ENCODE data around the gene DOCK1.

DOCK1 gene

DNA sequence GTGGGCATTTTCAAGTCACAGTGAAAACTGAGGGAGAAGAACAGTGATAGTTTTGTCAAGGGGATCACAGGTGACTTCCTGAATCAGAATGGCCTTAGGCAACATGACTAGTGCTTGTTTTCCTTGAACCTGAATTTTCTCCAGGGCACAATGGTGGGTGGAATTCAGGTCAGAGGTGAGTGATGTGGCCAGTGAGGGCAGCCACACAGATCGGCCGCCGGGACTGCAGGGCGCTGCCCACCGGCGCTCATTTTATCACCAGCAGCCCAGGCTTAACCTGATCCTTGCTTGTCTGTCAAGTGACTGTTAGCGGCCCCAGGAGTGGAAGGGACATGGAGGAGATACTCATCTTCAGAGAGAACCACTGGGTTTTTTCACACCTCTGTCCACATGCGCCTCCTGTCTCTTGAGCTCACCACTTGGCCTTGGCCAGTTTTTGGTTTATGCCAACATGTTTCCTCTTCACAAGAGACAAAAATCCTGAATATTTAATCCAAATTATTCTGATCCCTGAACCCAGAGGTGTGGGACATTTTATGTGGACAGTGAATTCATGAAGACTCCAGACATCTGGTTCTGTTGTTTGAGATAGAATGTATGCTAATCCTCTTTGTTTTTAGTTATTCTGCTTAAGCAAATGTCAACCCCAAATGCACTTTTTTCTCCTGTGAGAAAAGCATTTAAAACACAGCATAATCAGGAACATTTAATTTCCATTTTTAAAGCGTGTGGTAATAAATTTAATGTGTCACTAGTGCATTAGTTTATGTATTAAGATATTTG, 108.7 kb downstream of the DOCK1 start:
- Histone ChIP-seq H3K23ac (ENCODE audit: low read length) (no peak overlapping the region), H2BK5ac (ENCODE audit: low read length) (no peak overlapping the region), H3K18ac (ENCODE audit: low read length) (no peak overlapping the region), H3K4me2 (ENCODE audit: low read length) (no peak overlapping the region), H2BK15ac (replicated peaks; ENCODE audit: low read depth) (no peak overlapping the region), H3K36me3 (ENCODE audit: control insufficient read depth, insufficient read depth, low read length) (no peaks in the 10 kb centered on the region), H3K4me3 (ENCODE audit: low read length) (no peak overlapping the region), H3K4ac (ENCODE audit: low read depth, low read length) (no peak overlapping the region), H4K5ac (ENCODE audit: low read length) (no peak overlapping the region), H3K56ac (ENCODE audit: low read length) (no peak overlapping the region), H4K8ac (ENCODE audit: low read depth, low read length) (no peak overlapping the region), H3K27ac (ENCODE audit: low read depth, low read length) (no peak overlapping the region), H2AK5ac (ENCODE audit: low read length) (no peak overlapping the region), H3K9ac (ENCODE audit: low read length) (no peak overlapping the region), H3K4me1 (ENCODE audit: control insufficient read depth, low read depth, low read length) (peaks cover 2% of the 10 kb centered on the region), H3K79me1 (ENCODE audit: low read length) (peaks cover 2% of the 10 kb centered on the region), H2BK120ac (ENCODE audit: low read depth, low read length) (no peak overlapping the region), H3K27me3 (ENCODE audit: insufficient read depth, low read length, poor library complexity) (no peaks in the 10 kb centered on the region), H3K79me2 (ENCODE audit: control insufficient read depth, insufficient read depth, low read length) (no peaks in the 10 kb centered on the region)
- peak; percentile 40 for DNase-seq
- WGBS (ENCODE audit: extremely low coverage, insufficient coverage, low lambda C conversion rate): 100% methylated on average over 1 of the region's 9 CpGs

DNA sequence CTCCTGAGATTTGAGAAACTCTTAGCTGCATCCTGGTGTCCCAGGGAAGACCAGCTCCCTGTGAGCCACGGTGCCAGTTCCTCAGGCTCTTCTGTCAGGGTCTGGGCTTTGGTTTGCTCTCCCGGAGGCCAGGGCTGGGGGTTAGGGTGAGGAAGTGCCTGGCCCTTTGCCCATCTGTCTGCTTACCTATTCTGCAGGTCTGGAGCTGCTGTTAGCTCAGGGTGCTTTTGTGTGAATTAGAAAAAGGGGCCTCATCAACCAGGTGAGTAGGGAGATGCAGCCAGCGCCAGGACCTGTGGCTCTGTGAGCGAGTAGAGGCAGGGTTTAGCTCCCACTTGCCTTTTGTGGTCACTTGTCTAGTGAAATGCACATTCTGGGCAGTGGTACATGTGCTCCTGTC, 109.4 kb downstream of the DOCK1 start:
- Histone ChIP-seq H3K4me1 (ENCODE audit: control insufficient read depth, low read depth, low read length) (peaks cover 2% of the 10 kb centered on the region), H3K18ac (ENCODE audit: low read length) (no peak overlapping the region), H2BK5ac (ENCODE audit: low read length) (no peak overlapping the region), H3K79me1 (ENCODE audit: low read length) (peaks cover 2% of the 10 kb centered on the region), H4K5ac (ENCODE audit: low read length) (no peak overlapping the region), H3K4me3 (ENCODE audit: low read length) (no peak overlapping the region), H3K4ac (ENCODE audit: low read depth, low read length) (no peak overlapping the region), H3K27me3 (ENCODE audit: insufficient read depth, low read length, poor library complexity) (no peaks in the 10 kb centered on the region), H3K79me2 (ENCODE audit: control insufficient read depth, insufficient read depth, low read length) (no peaks in the 10 kb centered on the region), H3K23ac (ENCODE audit: low read length) (no peak overlapping the region), H3K36me3 (ENCODE audit: control insufficient read depth, insufficient read depth, low read length) (no peaks in the 10 kb centered on the region), H2AK5ac (ENCODE audit: low read length) (no peak overlapping the region), H3K56ac (ENCODE audit: low read length) (no peak overlapping the region), H4K8ac (ENCODE audit: low read depth, low read length) (no peak overlapping the region), H3K27ac (ENCODE audit: low read depth, low read length) (no peak overlapping the region), H3K4me2 (ENCODE audit: low read length) (no peak overlapping the region), H2BK15ac (replicated peaks; ENCODE audit: low read depth) (no peak overlapping the region), H2BK120ac (ENCODE audit: low read depth, low read length) (no peak overlapping the region), H3K9ac (ENCODE audit: low read length) (no peak overlapping the region)
- DNase-seq: no peak
- no CpG with 5 or more reads among the region's 4 CpGs for WGBS (ENCODE audit: extremely low coverage, insufficient coverage, low lambda C conversion rate)

GRCh38 chr10:127015373-127015772, 110.1 kb downstream of the DOCK1 start:
- H3K23ac ChIP-seq (ENCODE audit: low read length): no peak overlapping the region
- no peak overlapping the region for H3K4me3 ChIP-seq (ENCODE audit: low read length)
- no peak overlapping the region for H2BK120ac ChIP-seq (ENCODE audit: low read depth, low read length)
- WGBS (ENCODE audit: extremely low coverage, insufficient coverage, low lambda C conversion rate): no CpG with 5 or more reads among the region's 12 CpGs
- no peak overlapping the region for H3K4me2 ChIP-seq (ENCODE audit: low read length)
- peaks cover 2% of the 10 kb centered on the region for H3K4me1 ChIP-seq (ENCODE audit: control insufficient read depth, low read depth, low read length)
- H3K79me1 ChIP-seq (ENCODE audit: low read length): peaks cover 2% of the 10 kb centered on the region
- H3K9ac ChIP-seq (ENCODE audit: low read length): no peak overlapping the region
- H3K4ac ChIP-seq (ENCODE audit: low read depth, low read length): no peak overlapping the region
- no peak overlapping the region for H4K8ac ChIP-seq (ENCODE audit: low read depth, low read length)
- H3K56ac ChIP-seq (ENCODE audit: low read length): no peak overlapping the region
- H2BK5ac ChIP-seq (ENCODE audit: low read length): no peak overlapping the region
- H2AK5ac ChIP-seq (ENCODE audit: low read length): no peak overlapping the region
- no peak overlapping the region for H3K27ac ChIP-seq (ENCODE audit: low read depth, low read length)
- no peak for DNase-seq
- no peaks in the 10 kb centered on the region for H3K36me3 ChIP-seq (ENCODE audit: control insufficient read depth, insufficient read depth, low read length)
- no peak overlapping the region for H3K18ac ChIP-seq (ENCODE audit: low read length)
- H3K79me2 ChIP-seq (ENCODE audit: control insufficient read depth, insufficient read depth, low read length): no peaks in the 10 kb centered on the region
- no peak overlapping the region for H2BK15ac ChIP-seq (replicated peaks; ENCODE audit: low read depth)
- no peaks in the 10 kb centered on the region for H3K27me3 ChIP-seq (ENCODE audit: insufficient read depth, low read length, poor library complexity)
- H4K5ac ChIP-seq (ENCODE audit: low read length): no peak overlapping the region

- no peak overlapping the region for H3K4me2 ChIP-seq (ENCODE audit: low read length)
- H3K9ac ChIP-seq (ENCODE audit: low read length): no peak overlapping the region
- no peak overlapping the region for H3K27ac ChIP-seq (ENCODE audit: low read depth, low read length)
- no peak overlapping the region for H4K5ac ChIP-seq (ENCODE audit: low read length)
- H3K79me2 ChIP-seq (ENCODE audit: control insufficient read depth, insufficient read depth, low read length): no peaks in the 10 kb centered on the region
- H3K56ac ChIP-seq (ENCODE audit: low read length): no peak overlapping the region
- H3K4ac ChIP-seq (ENCODE audit: low read depth, low read length): no peak overlapping the region
- H2AK5ac ChIP-seq (ENCODE audit: low read length): no peak overlapping the region
- H4K8ac ChIP-seq (ENCODE audit: low read depth, low read length): no peak overlapping the region
- H3K36me3 ChIP-seq (ENCODE audit: control insufficient read depth, insufficient read depth, low read length): no peaks in the 10 kb centered on the region
- no peaks in the 10 kb centered on the region for H3K27me3 ChIP-seq (ENCODE audit: insufficient read depth, low read length, poor library complexity)
- H3K18ac ChIP-seq (ENCODE audit: low read length): no peak overlapping the region
- peaks cover 2% of the 10 kb centered on the region for H3K4me1 ChIP-seq (ENCODE audit: control insufficient read depth, low read depth, low read length)
- DNase-seq: no peak
- H3K79me1 ChIP-seq (ENCODE audit: low read length): peaks cover 1% of the 10 kb centered on the region
- H2BK15ac ChIP-seq (replicated peaks; ENCODE audit: low read depth): no peak overlapping the region
- no peak overlapping the region for H2BK5ac ChIP-seq (ENCODE audit: low read length)
- WGBS (ENCODE audit: extremely low coverage, insufficient coverage, low lambda C conversion rate): no CpG with 5 or more reads among the region's 11 CpGs
- H3K23ac ChIP-seq (ENCODE audit: low read length): no peak overlapping the region
- no peak overlapping the region for H3K4me3 ChIP-seq (ENCODE audit: low read length)
- H2BK120ac ChIP-seq (ENCODE audit: low read depth, low read length): no peak overlapping the region
Measured at GRCh38 chr10:127016331-127016730, 111.1 kb downstream of the DOCK1 start.

- H3K9ac ChIP-seq (ENCODE audit: low read length): no peak overlapping the region
- no peaks in the 10 kb centered on the region for H3K36me3 ChIP-seq (ENCODE audit: control insufficient read depth, insufficient read depth, low read length)
- H3K4me1 ChIP-seq (ENCODE audit: control insufficient read depth, low read depth, low read length): no peaks in the 10 kb centered on the region
- H2BK5ac ChIP-seq (ENCODE audit: low read length): no peak overlapping the region
- H3K4ac ChIP-seq (ENCODE audit: low read depth, low read length): no peak overlapping the region
- H3K27me3 ChIP-seq (ENCODE audit: insufficient read depth, low read length, poor library complexity): no peaks in the 10 kb centered on the region
- H3K4me2 ChIP-seq (ENCODE audit: low read length): no peak overlapping the region
- H3K56ac ChIP-seq (ENCODE audit: low read length): no peak overlapping the region
- no peak overlapping the region for H3K4me3 ChIP-seq (ENCODE audit: low read length)
- H4K5ac ChIP-seq (ENCODE audit: low read length): no peak overlapping the region
- no peak overlapping the region for H2BK120ac ChIP-seq (ENCODE audit: low read depth, low read length)
- no peaks in the 10 kb centered on the region for H3K79me1 ChIP-seq (ENCODE audit: low read length)
- no peak overlapping the region for H3K27ac ChIP-seq (ENCODE audit: low read depth, low read length)
- H2BK15ac ChIP-seq (replicated peaks; ENCODE audit: low read depth): no peak overlapping the region
- no peak overlapping the region for H4K8ac ChIP-seq (ENCODE audit: low read depth, low read length)
- no peak overlapping the region for H3K18ac ChIP-seq (ENCODE audit: low read length)
- no peak for DNase-seq
- WGBS (ENCODE audit: extremely low coverage, insufficient coverage, low lambda C conversion rate): no CpG with 5 or more reads among the region's 20 CpGs
- no peak overlapping the region for H3K23ac ChIP-seq (ENCODE audit: low read length)
- no peaks in the 10 kb centered on the region for H3K79me2 ChIP-seq (ENCODE audit: control insufficient read depth, insufficient read depth, low read length)
- no peak overlapping the region for H2AK5ac ChIP-seq (ENCODE audit: low read length)
Measured at GRCh38 chr10:127017541-127018297, 112.5 kb downstream of the DOCK1 start.

Measured in mesendoderm (in vitro differentiated cells).